HG03103 (cell line): Measurements from ENCODE around the gene MAPRE2.

Experiments
- ATAC-seq: cut with Tn5 transposase; IDR thresholded peaks from one replicate; pipeline ENCODE4 v1.9.1; 2021; ENCODE audit warnings: low read depth; ENCODE audit not compliant: unreplicated experiment

The MAPRE2 gene

DNA sequence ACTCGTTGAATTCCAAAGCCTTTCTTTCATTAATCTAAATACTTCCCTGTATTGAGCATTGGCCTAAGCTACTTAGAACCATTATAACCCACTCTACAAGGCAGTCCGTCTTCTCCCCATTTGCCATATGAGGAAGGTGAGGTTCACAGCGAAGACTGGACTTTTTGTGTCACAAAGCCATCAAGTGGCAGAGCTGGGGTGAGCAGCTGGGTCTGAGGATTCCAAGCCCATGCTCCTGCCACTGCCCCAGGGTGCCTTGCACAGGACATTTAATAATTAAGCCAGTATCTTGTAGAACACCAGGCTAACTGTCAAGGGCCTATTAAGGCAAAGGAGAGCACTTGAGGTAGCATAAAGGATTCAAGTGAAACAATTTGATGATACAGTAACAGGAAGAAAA lies 130.8 kb downstream of the MAPRE2 start:
- ATAC-seq = no peak

GRCh38 chr18:35172451-35173035 lies 131.3 kb downstream of the MAPRE2 start:
- no peak for ATAC-seq

- ATAC-seq = peak; percentile 85
These were observed 133.0 kb downstream of the MAPRE2 start for GRCh38 chr18:35174093-35174731.

GRCh38 chr18:35174745-35175144 lies 133.5 kb downstream of the MAPRE2 start:
- ATAC-seq = no peak

DNA sequence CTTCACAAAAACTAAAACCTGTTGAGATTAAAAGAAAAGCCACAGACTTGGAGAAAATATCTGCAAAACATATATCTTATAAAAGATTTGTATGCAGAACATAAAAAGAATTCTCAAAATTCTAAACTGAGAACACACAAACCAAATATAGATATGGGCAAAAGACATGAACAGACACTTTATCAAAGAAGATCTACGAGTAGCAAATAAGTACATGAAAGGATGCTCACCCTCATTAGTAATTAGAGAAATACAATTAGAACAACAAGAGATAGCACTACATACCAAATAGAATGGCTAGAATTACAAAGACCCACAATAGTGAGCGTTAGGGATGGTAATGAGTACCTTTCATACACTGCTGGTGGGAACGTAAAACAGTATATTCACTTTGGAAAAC lies 135.7 kb downstream of the MAPRE2 start:
- no peak for ATAC-seq

DNA sequence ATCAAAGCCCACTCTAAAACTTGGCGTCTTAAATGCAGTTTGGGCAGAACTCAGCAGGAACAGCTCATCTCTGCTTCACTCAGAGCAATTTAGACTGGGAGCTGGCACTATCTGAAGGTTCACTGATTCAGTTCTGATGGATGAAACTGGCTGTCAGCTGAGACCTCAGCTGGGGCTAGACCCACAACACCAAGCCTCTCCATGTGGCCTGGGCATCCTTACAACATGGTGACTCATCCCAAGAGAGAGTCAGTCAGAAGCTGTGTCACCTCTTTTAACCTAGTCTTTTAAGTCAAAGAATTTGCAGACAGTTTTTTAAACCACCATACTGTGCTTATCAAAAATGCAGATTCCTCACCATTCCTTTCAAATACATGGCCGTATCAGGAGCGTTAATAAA lies 137.0 kb downstream of the MAPRE2 start:
- ATAC-seq = no peak

DNA sequence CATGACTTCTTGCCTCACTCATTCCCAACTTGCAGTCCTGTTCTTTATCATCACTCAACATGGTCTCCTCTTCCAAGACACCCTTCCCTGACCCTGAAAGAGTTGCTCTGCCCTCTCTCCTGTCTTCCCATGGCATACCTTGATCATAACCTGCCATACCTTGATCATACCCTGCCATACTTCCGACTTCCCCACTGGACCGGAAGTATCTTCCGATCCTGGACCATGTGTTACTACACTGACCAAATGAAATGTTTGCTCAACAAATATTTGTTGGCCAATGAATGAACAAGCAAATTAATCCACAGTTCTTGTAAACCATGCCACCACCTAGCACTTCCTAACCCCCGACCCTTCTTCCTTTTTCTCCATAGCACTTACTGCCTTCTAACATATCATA lies 138.7 kb downstream of the MAPRE2 start:
- ATAC-seq = no peak

DNA sequence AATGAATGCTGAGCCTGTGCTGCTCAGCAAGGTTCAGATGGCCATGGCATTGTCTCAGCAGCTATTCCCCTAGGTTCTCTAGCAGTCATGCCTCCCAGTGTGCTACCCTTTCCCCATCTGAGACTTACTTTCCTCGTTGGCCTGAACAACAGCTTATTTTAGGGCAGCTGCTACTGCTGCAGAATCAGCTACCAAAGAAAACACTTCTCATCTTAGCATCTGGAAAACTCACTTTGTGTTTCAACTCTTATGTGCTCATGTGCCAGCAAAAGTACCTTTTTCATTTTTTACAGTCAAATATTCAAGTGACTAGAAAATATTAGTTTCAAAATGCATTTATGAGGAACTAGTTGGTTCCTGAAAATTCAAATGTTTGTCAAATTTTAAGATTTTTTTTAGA lies 139.2 kb downstream of the MAPRE2 start:
- no peak for ATAC-seq

GRCh38 chr18:35182151-35182550 lies 140.9 kb downstream of the MAPRE2 start:
- ATAC-seq = no peak

- no peak for ATAC-seq
These were observed 142.7 kb downstream of the MAPRE2 start for GRCh38 chr18:35183886-35184285.

DNA sequence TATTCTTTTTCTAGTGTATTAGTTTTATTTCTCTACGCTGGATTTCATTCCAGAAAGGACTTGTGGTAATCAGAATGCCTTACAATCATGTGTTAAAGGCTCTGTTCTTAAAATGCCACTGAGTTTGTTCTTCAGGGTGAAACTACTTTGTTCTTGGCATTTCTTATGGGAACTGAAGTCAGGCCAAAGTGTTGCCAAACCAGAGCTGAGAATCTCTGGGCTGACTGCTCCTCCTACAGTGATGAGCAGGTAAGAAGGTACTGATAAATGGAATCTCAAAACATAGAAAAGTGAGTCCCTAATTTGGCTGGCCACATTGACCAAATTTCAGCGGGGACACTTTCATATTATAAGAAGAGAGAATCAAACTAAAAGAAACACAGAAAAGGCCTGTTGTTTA lies 144.6 kb downstream of the MAPRE2 start:
- ATAC-seq = no peak

GRCh38 chr18:35186291-35187034 lies 145.2 kb downstream of the MAPRE2 start:
- ATAC-seq = no peak

GRCh38 chr18:35189510-35189909 lies 148.3 kb downstream of the MAPRE2 start:
- ATAC-seq = no peak

GRCh38 chr18:35190948-35191697 lies 149.9 kb downstream of the MAPRE2 start:
- ATAC-seq = no peak

DNA sequence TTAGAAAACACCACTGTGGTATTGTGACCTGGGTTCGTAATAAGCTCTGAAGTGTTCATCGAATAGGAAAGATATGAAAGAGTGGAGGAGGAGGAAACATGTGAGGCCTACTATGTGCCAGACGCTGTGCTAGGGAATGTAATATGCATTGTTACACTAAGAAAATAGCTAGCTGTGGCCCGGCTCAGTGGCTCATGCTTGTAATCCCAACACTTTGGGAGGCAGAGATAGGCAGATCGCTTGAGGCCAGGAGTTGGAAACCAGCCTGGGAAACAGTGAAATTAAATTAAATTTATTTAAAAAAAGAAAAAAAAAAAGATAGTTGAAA lies 150.4 kb downstream of the MAPRE2 start:
- ATAC-seq = no peak

- ATAC-seq = no peak
These were observed 151.2 kb downstream of the MAPRE2 start for GRCh38 chr18:35192415-35192814.
